HEK293 (cell line): Measurements from ENCODE around the gene SSBP2.

Source experiments
- CTCF ChIP-seq: fragments of 450-650 bp; formaldehyde crosslinking; IDR thresholded peaks from 2 replicates; pipeline ENCODE4 v1.5.1; 2016; ENCODE audit warnings: missing biosample characterization, missing genetic modification characterization
- GFI1B ChIP-seq: fragments of 450-650 bp; formaldehyde crosslinking; IDR thresholded peaks from 2 replicates; pipeline ENCODE4 v1.5.1; 2016; ENCODE audit warnings: missing biosample characterization, missing genetic modification characterization
- HOXD13 ChIP-seq: sonication (generic); formaldehyde crosslinking; IDR thresholded peaks from 2 replicates; pipeline ENCODE4 v1.8.0; 2022; ENCODE audit warnings: missing genetic modification reagents, borderline replicate concordance
- RBAK ChIP-seq: fragments of 450-650 bp; formaldehyde crosslinking; IDR thresholded peaks from 2 replicates; pipeline ENCODE4 v1.5.1; 2016; ENCODE audit warnings: missing biosample characterization, missing genetic modification characterization
- REST ChIP-seq: fragments of 450-650 bp; formaldehyde crosslinking; IDR thresholded peaks from 2 replicates; pipeline ENCODE4 v1.5.1; 2016; ENCODE audit warnings: missing biosample characterization, missing genetic modification characterization
- YY1 ChIP-seq: fragments of 450-650 bp; formaldehyde crosslinking; IDR thresholded peaks from 2 replicates; pipeline ENCODE4 v1.5.1; 2018; ENCODE audit warnings: missing biosample characterization, missing genetic modification characterization
- ZBTB49 ChIP-seq: fragments of 450-650 bp; formaldehyde crosslinking; IDR thresholded peaks from 2 replicates; pipeline ENCODE4 v1.5.1; 2016; ENCODE audit warnings: missing biosample characterization, missing genetic modification characterization, low read depth
- ZFP37 ChIP-seq: fragments of 450-650 bp; formaldehyde crosslinking; IDR thresholded peaks from 2 replicates; pipeline ENCODE4 v1.5.1; 2016; ENCODE audit warnings: missing biosample characterization, missing genetic modification characterization
- ZNF184 ChIP-seq: fragments of 450-650 bp; IDR thresholded peaks from 2 replicates; pipeline ENCODE4 v1.5.1; 2018; ENCODE audit warnings: missing biosample characterization, mild to moderate bottlenecking, missing genetic modification characterization
- ZNF2 ChIP-seq: fragments of 450-650 bp; formaldehyde crosslinking; IDR thresholded peaks from 2 replicates; pipeline ENCODE4 v1.5.1; 2016; ENCODE audit warnings: missing biosample characterization, missing genetic modification characterization
- ZNF292 ChIP-seq: fragments of 450-650 bp; formaldehyde crosslinking; IDR thresholded peaks from 2 replicates; pipeline ENCODE4 v1.5.1; 2016; ENCODE audit warnings: low read depth, missing biosample characterization, missing genetic modification characterization, borderline replicate concordance
- ZNF843 ChIP-seq: fragments of 450-650 bp; formaldehyde crosslinking; IDR thresholded peaks from 2 replicates; pipeline ENCODE4 v1.5.1; 2016; ENCODE audit warnings: missing biosample characterization, missing genetic modification characterization

- TF ChIP-seq ZNF843 (tag by site-specific recombination), result no peak
- no peak for TF ChIP-seq CTCF (tag by site-specific recombination)
- TF ChIP-seq ZNF292 (tag by site-specific recombination), result no peak
- no peak for TF ChIP-seq HOXD13 (CRISPR knock-in tag)
- TF ChIP-seq REST, result no peak
- TF ChIP-seq ZBTB49, result no peak
- TF ChIP-seq RBAK (tag by site-specific recombination), result no peak
- TF ChIP-seq ZNF2 (tag by site-specific recombination), result no peak
- no peak for TF ChIP-seq ZFP37 (tag by site-specific recombination)
- TF ChIP-seq YY1 (tag by site-specific recombination), result no peak
- TF ChIP-seq ZNF184 (tag by site-specific recombination), result no peak
- TF ChIP-seq GFI1B, result no peak
Observed at GRCh38 chr5:81665795-81666194, 85.1 kb downstream of the SSBP2 start.
